Measurements from ENCODE around the gene BABAM1. TPM values are rescaled to one million over a fixed set of nuclear protein-coding genes. Genes with fewer than 3 reads are reported as not detected.

Gene BABAM1
- total RNA-seq, 6 donors from 2014 or later: 45.1 to 95.3 (median 82.3) TPM

DNA sequence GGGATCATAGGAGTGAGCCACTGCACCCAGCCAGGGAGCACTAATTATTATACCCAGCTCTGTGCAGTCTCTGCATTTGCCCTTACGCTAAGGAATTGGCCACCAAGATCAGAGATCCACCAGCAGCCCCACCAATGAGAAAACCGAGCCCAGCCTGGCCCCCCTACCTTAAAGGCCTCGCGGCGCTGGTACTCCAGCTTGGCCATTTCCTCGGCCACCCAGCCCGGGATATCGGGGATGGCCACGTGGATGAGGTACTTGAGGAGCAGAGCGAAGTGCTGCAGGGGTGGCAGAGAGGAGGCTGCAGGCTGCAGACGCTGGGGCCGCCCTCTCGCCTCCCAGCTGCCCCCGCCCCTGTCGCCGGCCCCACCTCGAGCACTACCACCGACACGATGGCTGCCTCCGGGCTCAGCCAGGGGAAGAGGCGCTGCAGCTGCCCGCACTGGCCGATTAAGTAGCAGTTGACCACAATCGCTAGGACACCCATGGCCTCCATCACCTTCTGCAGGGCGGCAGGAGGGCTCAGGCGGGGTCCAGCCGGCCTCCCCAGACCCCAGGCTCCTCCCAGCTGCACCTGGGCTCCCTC is 59.9 kb downstream of the BABAM1 start:
- WGBS, 2 donors: 87 to 91% methylated on average over 6 to 17 of the region's 27 CpGs
- Histone ChIP-seq H3K27ac (peak overlapping the region in 1 of 4 donors; percentile 67), H3K4me1 (peaks cover 8 to 27% (median 13%) of the 10 kb centered on the region in 4 donors), H3K9me3 (no peaks in the 10 kb centered on the region), H3K4me3 (no peak overlapping the region), H3K36me3 (peaks cover 0 to 5% (median 1%) of the 10 kb centered on the region in 4 donors), H3K27me3 (peaks cover 0 to 9% (median 2%) of the 10 kb centered on the region in 4 donors)
- ATAC-seq (ENCODE audit: low FRiP score in 2 of 2): no peak
- DNase-seq: peak in 1 of 2 donors; percentile 80
- TF ChIP-seq POLR2AphosphoS5 (IDR thresholded peaks at IDR 0.05): no peak
- no peak for TF ChIP-seq POLR2A (IDR thresholded peaks at IDR 0.05)
- TF ChIP-seq EP300 (IDR thresholded peaks at IDR 0.05): no peak
- TF ChIP-seq, protein P1, sequence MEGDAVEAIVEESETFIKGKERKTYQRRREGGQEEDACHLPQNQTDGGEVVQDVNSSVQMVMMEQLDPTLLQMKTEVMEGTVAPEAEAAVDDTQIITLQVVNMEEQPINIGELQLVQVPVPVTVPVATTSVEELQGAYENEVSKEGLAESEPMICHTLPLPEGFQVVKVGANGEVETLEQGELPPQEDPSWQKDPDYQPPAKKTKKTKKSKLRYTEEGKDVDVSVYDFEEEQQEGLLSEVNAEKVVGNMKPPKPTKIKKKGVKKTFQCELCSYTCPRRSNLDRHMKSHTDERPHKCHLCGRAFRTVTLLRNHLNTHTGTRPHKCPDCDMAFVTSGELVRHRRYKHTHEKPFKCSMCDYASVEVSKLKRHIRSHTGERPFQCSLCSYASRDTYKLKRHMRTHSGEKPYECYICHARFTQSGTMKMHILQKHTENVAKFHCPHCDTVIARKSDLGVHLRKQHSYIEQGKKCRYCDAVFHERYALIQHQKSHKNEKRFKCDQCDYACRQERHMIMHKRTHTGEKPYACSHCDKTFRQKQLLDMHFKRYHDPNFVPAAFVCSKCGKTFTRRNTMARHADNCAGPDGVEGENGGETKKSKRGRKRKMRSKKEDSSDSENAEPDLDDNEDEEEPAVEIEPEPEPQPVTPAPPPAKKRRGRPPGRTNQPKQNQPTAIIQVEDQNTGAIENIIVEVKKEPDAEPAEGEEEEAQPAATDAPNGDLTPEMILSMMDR (IDR thresholded peaks at IDR 0.05): no peak

DNA sequence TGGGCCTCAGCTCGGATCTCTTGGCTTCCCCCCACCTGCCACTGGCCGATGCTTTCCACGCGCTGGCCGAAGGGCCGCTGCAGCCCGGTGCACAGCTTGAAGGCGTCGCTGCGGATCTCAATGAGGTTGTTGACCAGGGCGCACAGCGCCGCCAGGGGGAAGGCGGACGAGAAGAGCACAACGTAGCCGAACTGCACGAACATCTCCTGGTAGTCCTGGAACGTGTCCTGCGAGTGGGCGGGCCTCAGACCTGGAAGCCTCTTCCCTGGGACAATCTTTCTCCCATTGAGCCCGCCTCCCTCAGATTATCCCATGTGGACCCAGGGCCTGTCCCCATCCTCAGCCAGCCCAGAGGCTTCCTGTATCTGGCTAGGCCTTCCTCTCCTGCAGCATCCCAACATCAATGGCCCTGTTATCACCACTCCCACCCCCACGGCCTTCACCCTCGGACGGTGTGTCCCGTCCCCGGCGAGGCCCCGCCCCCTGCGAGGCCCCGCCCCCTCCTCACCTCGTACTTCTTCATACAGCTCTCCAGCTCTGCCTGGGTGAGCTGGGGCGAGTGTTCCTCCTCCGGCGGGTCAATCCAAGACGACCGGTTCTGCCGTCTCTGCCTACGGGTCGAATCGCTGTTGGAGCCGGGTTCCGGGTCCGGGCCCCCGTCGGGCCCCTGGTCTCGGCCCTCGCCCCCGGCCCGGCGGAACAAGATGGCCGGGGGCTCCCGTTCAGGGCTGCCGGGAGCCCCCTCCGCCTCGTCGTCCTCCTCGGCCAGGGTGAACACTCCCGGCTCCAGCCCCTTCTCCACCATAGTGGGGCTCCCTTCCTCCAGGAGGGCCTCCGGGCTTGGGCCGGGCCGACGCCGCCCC is 60.6 kb downstream of the BABAM1 start:
- Histone ChIP-seq H3K9me3 (no peaks in the 10 kb centered on the region), H3K4me1 (peaks cover 8 to 31% (median 13%) of the 10 kb centered on the region in 4 donors), H3K4me3 (peak overlapping the region in 3 of 4 donors; percentile 45 to 58 (median 53)), H3K36me3 (no peaks in the 10 kb centered on the region), H3K27me3 (peaks cover 0 to 9% (median 2%) of the 10 kb centered on the region in 4 donors), H3K27ac (peak overlapping the region in 3 of 4 donors; percentile 60 to 80 (median 67))
- peak; percentile 60 to 79 for ATAC-seq (ENCODE audit: low FRiP score in 2 of 2)
- DNase-seq: peak; percentile 86 to 92
- TF ChIP-seq, protein P1 (IDR thresholded peaks at IDR 0.05): peak in 4 of 6 experiments; percentile 40 to 72 (median 58)
- peak in 1 of 4 donors; percentile 48 for TF ChIP-seq POLR2A (IDR thresholded peaks at IDR 0.05)
- no peak for TF ChIP-seq EP300 (IDR thresholded peaks at IDR 0.05)
- 34 to 50% methylated on average over 12 to 46 of the region's 64 CpGs for WGBS, 2 donors

Other genes with a start within 250 kb of the BABAM1 start
- gene CPAMD8, start 240.6 kb upstream of the BABAM1 start, total RNA-seq: 100 to 1,000 TPM in 1 of 6 donors, 10 to 100 TPM in 5; 35.8 to 262 (median 61.1) TPM
- 10 to 100 TPM in 2 of 6 donors, 1 to 10 TPM in 4; 4.9 to 21.0 (median 8.7) TPM for gene HAUS8, start 192.0 kb upstream of the BABAM1 start, total RNA-seq
- 100 to 1,000 TPM in 4 of 6 donors, 10 to 100 TPM in 2; 72.3 to 408 (median 146) TPM for gene MYO9B, start 191.7 kb upstream of the BABAM1 start, total RNA-seq
- gene USE1, start 52.1 kb upstream of the BABAM1 start, total RNA-seq: 10 to 100 TPM; 21.6 to 49.3 (median 23.9) TPM
- 10 to 100 TPM; 12.3 to 37.7 (median 25.8) TPM for gene OCEL1, start 41.2 kb upstream of the BABAM1 start, total RNA-seq
- 10 to 100 TPM; 55.5 to 86.8 (median 63.1) TPM for gene NR2F6, start 21.5 kb upstream of the BABAM1 start, total RNA-seq
- gene USHBP1, start 2.7 kb upstream of the BABAM1 start, total RNA-seq: 10 to 100 TPM in 4 of 6 donors, 1 to 10 TPM in 2; 9.1 to 21.4 (median 10.7) TPM
- 10 to 100 TPM in 1 of 6 donors, 1 to 10 TPM in 3, under 1 TPM in 2; 0.57 to 13.6 (median 1.4) TPM for gene ANKLE1, start 14.5 kb downstream of the BABAM1 start, total RNA-seq
- 10 to 100 TPM; 19.7 to 23.4 (median 21.2) TPM for gene ABHD8, start 36.0 kb downstream of the BABAM1 start, total RNA-seq
- 100 to 1,000 TPM in 5 of 6 donors, 10 to 100 TPM in 1; 98.3 to 176 (median 122) TPM for gene MRPL34, start 38.4 kb downstream of the BABAM1 start, total RNA-seq
- gene DDA1, start 42.1 kb downstream of the BABAM1 start, total RNA-seq: 10 to 100 TPM; 11.5 to 42.8 (median 28.4) TPM
- 10 to 100 TPM in 4 of 6 donors, 1 to 10 TPM in 2; 9.0 to 45.1 (median 16.4) TPM for gene ANO8, start 67.4 kb downstream of the BABAM1 start, total RNA-seq
- 10 to 100 TPM; 14.9 to 95.3 (median 26.4) TPM for gene GTPBP3, start 70.1 kb downstream of the BABAM1 start, total RNA-seq
- 100 to 1,000 TPM in 1 of 6 donors, 10 to 100 TPM in 1, 1 to 10 TPM in 4; 1.0 to 103 (median 6.9) TPM for gene PLVAP, start 109.9 kb downstream of the BABAM1 start, total RNA-seq
- 1 to 10 TPM in 2 of 6 donors, under 1 TPM in 1, not detected in 3; 0.83 to 2.2 (median 2.1) TPM for gene CCDC194, start 126.8 kb downstream of the BABAM1 start, total RNA-seq
- gene BST2, start 138.2 kb downstream of the BABAM1 start, total RNA-seq: 100 to 1,000 TPM in 1 of 6 donors, 10 to 100 TPM in 5; 30.4 to 197 (median 74.1) TPM
- gene MVB12A, start 152.6 kb downstream of the BABAM1 start, total RNA-seq: 10 to 100 TPM; 25.1 to 55.2 (median 49.1) TPM
- gene TMEM221, start 181.2 kb downstream of the BABAM1 start, total RNA-seq: under 1 TPM in 1 of 6 donors, not detected in 5; 0.14 TPM
- not detected for gene NXNL1, start 193.5 kb downstream of the BABAM1 start, total RNA-seq
- gene SLC27A1, start 203.1 kb downstream of the BABAM1 start, total RNA-seq: 10 to 100 TPM; 21.0 to 88.0 (median 30.8) TPM
- 100 to 1,000 TPM in 3 of 6 donors, 10 to 100 TPM in 3; 50.6 to 117 (median 99.7) TPM for gene PGLS, start 244.2 kb downstream of the BABAM1 start, total RNA-seq

Measured in upper lobe of left lung (tissue), 6 donors.